MCF 10A (cell line): ENCODE data around the gene ZNF621. TPM values are rescaled to one million over a fixed set of nuclear protein-coding genes. Genes with fewer than 3 reads are reported as not detected.
A peak's percentile ranks its signal among the peaks of the same experiment; 100 is the strongest.

Experiments
- BruUV-seq: library from RNA; stranded (reverse); fragments of 400-500 nt; replicated peaks from 2 replicates; lab custom pipeline; 2021; lab: Mats Ljungman, UMichigan
- CTCF ChIA-PET: fragments of 300-600 bp; sonication (Branson Sonifier 250); formaldehyde crosslinking; extraction: SDS; loops from one replicate; lab custom pipeline; 2021; ENCODE audit warnings: antibody characterized with exemption, inconsistent platforms; lab: Yijun Ruan, JAX
- POLR2A ChIA-PET: fragments of 300-600, 350-650 bp; sonication (Branson Sonifier 250); formaldehyde crosslinking; extraction: SDS; loops from one replicate; lab custom pipeline; 2020; ENCODE audit warnings: antibody characterized with exemption, inconsistent platforms; lab: Yijun Ruan, JAX
- DNase-seq: peaks from one replicate; pipeline ENCODE4 v3.0.0-alpha.2; 2018; ENCODE audit not compliant: unreplicated experiment
- H3K27ac Mint-ChIP-seq: one replicate; pipeline ENCODE4 v1.8.0; 2022; ENCODE audit warnings: mild to moderate bottlenecking, low read depth, mixed read lengths; ENCODE audit not compliant: unreplicated experiment
- H3K27me3 Mint-ChIP-seq: one replicate; pipeline ENCODE4 v1.8.0; 2022; ENCODE audit warnings: mixed read lengths; ENCODE audit not compliant: insufficient read depth, unreplicated experiment
- H3K36me3 Mint-ChIP-seq: one replicate; pipeline ENCODE4 v1.8.0; 2022; ENCODE audit warnings: mild to moderate bottlenecking, moderate library complexity, mixed read lengths; ENCODE audit not compliant: insufficient read depth, unreplicated experiment
- H3K4me1 Mint-ChIP-seq: one replicate; pipeline ENCODE4 v1.8.0; 2022; ENCODE audit warnings: mixed read lengths; ENCODE audit not compliant: insufficient read depth, unreplicated experiment
- H3K4me3 Mint-ChIP-seq: one replicate; pipeline ENCODE4 v1.8.0; 2022; ENCODE audit warnings: mild to moderate bottlenecking, moderate library complexity, mixed read lengths; ENCODE audit not compliant: unreplicated experiment
- H3K9me3 Mint-ChIP-seq: one replicate; pipeline ENCODE4 v1.8.0; 2022; ENCODE audit warnings: mixed read lengths; ENCODE audit not compliant: unreplicated experiment
- intact Hi-C: fragments of 100-400 bp; cut with micrococcal nuclease; formaldehyde crosslinking; loops from 2 replicates; pipeline ENCODE4 v1.14.1; 2022
- total RNA-seq: library from RNA; stranded (reverse); gene quantifications from 2 replicates; pipeline ENCODE4 v1.2.3, GENCODE V29; 2022
- TF ChIP-seq, protein P1 (sequence below): fragments of 200-600 bp; IDR thresholded peaks from one replicate; pipeline ENCODE4 v1.8.0; 2022; ENCODE audit warnings: antibody characterized with exemption, mild to moderate bottlenecking; ENCODE audit not compliant: unreplicated experiment

The ZNF621 gene
- total RNA-seq, 1 experiment from 2014 or later, result 39.6 TPM

GRCh38 chr3:40572588-40572987, 47.8 kb downstream of the ZNF621 start:
- CTCF ChIA-PET, result no interaction called here
- H3K36me3 Mint-ChIP-seq, result peaks cover 5% of the 10 kb centered on the region
- intact Hi-C loops, result no loop called here

DNA sequence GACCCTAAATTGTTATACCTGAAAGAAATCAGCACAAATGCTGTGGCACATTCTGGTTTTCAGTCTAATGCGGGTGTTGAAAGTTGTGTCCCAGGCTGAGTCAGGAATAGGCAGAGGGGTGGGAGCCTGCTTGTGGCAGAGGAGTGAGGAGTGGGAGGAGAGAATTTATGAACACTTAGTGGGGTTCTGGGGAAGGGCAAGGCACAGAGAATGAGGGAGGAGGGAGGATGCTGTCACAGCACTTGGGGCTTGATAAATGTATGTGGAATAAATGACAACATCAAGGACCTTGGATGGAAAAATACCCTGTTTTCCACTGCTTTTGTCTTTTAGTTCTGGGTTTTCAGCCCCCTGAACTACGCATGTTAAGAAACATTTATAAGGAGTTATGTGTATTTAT, 49.3 kb downstream of the ZNF621 start:
- no peaks in the 10 kb centered on the region for H3K4me1 Mint-ChIP-seq
- H3K9me3 Mint-ChIP-seq, result no peaks in the 10 kb centered on the region
- intact Hi-C loops, result no loop called here
- TF ChIP-seq, protein P1, sequence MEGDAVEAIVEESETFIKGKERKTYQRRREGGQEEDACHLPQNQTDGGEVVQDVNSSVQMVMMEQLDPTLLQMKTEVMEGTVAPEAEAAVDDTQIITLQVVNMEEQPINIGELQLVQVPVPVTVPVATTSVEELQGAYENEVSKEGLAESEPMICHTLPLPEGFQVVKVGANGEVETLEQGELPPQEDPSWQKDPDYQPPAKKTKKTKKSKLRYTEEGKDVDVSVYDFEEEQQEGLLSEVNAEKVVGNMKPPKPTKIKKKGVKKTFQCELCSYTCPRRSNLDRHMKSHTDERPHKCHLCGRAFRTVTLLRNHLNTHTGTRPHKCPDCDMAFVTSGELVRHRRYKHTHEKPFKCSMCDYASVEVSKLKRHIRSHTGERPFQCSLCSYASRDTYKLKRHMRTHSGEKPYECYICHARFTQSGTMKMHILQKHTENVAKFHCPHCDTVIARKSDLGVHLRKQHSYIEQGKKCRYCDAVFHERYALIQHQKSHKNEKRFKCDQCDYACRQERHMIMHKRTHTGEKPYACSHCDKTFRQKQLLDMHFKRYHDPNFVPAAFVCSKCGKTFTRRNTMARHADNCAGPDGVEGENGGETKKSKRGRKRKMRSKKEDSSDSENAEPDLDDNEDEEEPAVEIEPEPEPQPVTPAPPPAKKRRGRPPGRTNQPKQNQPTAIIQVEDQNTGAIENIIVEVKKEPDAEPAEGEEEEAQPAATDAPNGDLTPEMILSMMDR, result no peak
- ChIA-PET POLR2A (no interaction called here), CTCF (interaction anchor here (0.7 kb wide), 1 partner anchor 10 kb away, joined by 4 read pairs; no protein-coding TSS in a partner anchor)
- peaks cover 11% of the 10 kb centered on the region for H3K27me3 Mint-ChIP-seq
- no peak overlapping the region for H3K27ac Mint-ChIP-seq
- H3K36me3 Mint-ChIP-seq, result peaks cover 5% of the 10 kb centered on the region
- H3K4me3 Mint-ChIP-seq, result no peak overlapping the region
- no peak for DNase-seq
- BruUV-seq, result no TSS peak

More at GRCh38 chr3:40572588-40572987, 47.8 kb downstream of the ZNF621 start:
- no peak overlapping the region for H3K4me3 Mint-ChIP-seq
- H3K9me3 Mint-ChIP-seq, result no peaks in the 10 kb centered on the region
- POLR2A ChIA-PET, result no interaction called here
- H3K27ac Mint-ChIP-seq, result no peak overlapping the region
- no peaks in the 10 kb centered on the region for H3K4me1 Mint-ChIP-seq
- no TSS peak for BruUV-seq
- peaks cover 11% of the 10 kb centered on the region for H3K27me3 Mint-ChIP-seq
- DNase-seq, result no peak
- TF ChIP-seq, protein P1, result no peak

- CTCF ChIA-PET, result interaction anchor here (1.1 kb wide), 1 partner anchor 10 kb away, joined by 6 read pairs; no protein-coding TSS in a partner anchor
- TF ChIP-seq, protein P1, result no peak
- intact Hi-C loops, result no loop called here
- no peak for DNase-seq
- Mint-ChIP-seq H3K36me3 (peaks cover 5% of the 10 kb centered on the region), H3K27me3 (peaks cover 14% of the 10 kb centered on the region), H3K4me3 (no peak overlapping the region), H3K9me3 (no peaks in the 10 kb centered on the region), H3K27ac (no peak overlapping the region), H3K4me1 (peaks cover 1% of the 10 kb centered on the region)
- POLR2A ChIA-PET, result no interaction called here
- BruUV-seq, result no TSS peak
Measured at GRCh38 chr3:40574661-40575060, 49.9 kb downstream of the ZNF621 start.

DNA sequence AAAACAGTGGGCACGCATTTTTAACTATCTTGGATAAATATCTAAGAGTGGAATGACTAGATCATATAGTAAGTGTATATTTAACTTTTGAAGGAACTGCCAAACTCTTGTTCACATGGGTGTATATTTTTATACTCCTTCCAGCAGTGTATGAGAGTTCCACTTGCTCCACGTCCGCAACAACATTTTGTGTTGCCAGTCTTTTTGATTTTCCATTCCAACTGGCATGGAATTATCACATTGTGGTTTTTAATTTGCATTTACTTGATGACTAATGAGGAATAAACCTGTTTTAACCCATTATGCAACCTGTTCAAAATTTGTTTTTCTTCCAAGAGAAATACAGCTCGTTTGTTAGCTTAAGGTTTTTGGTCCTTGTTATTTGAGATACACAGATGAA, 51.6 kb downstream of the ZNF621 start:
- intact Hi-C loops, result no loop called here
- CTCF ChIA-PET, result interaction anchor here (1.1 to 1.2 kb wide), 3 partner anchors 12 to 114 kb away, joined by 3 to 4 read pairs (median 4); no protein-coding TSS in a partner anchor
- TF ChIP-seq, protein P1, result no peak
- Mint-ChIP-seq H3K4me3 (no peak overlapping the region), H3K27ac (no peak overlapping the region), H3K27me3 (peaks cover 21% of the 10 kb centered on the region), H3K4me1 (peaks cover 10% of the 10 kb centered on the region), H3K9me3 (no peaks in the 10 kb centered on the region), H3K36me3 (no peaks in the 10 kb centered on the region)
- peak; percentile 13 for DNase-seq
- BruUV-seq, result no TSS peak
- POLR2A ChIA-PET, result interaction anchor here (0.5 kb wide), 1 partner anchor 1278 kb away, joined by 3 read pairs; no protein-coding TSS in a partner anchor
